ENCODE measurements around the gene CSTF2. TPM values are rescaled to one million over a fixed set of nuclear protein-coding genes. Genes with fewer than 3 reads are reported as not detected.

Gene CSTF2
- total and polyA plus RNA-seq, 2 donors from 2014 or later, result 8.8 to 14.4 TPM

DNA sequence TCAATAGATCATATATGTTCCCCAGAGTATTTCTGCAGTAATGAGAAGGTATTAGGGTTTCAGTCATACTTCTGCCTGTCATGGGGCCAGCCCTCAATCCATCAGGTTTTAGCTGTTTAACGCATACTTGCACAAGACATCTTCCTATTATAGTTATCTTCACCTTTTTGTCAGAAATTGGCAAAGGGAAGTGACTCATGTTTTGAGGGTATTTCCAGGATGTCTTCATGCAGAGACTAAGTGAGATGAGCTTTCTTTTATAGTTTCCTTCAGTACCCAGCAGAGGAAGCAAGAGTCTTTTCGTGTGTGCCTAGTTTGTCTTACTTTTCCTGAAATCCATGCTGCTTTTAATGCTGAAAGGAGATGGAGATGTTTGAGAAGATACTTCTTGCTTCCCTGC lies 9.5 kb downstream of the CSTF2 start:
- H3K36me3 ChIP-seq (ENCODE audit: control insufficient read depth in 2 of 3, insufficient read depth in 3 of 3, low read length in 3 of 3), result peaks cover under 1 to 23% (median 6%) of the 10 kb centered on the region in 3 donors
- no peak overlapping the region for H3K9ac ChIP-seq (ENCODE audit: low read length in 3 of 3)
- TF ChIP-seq, protein P1, sequence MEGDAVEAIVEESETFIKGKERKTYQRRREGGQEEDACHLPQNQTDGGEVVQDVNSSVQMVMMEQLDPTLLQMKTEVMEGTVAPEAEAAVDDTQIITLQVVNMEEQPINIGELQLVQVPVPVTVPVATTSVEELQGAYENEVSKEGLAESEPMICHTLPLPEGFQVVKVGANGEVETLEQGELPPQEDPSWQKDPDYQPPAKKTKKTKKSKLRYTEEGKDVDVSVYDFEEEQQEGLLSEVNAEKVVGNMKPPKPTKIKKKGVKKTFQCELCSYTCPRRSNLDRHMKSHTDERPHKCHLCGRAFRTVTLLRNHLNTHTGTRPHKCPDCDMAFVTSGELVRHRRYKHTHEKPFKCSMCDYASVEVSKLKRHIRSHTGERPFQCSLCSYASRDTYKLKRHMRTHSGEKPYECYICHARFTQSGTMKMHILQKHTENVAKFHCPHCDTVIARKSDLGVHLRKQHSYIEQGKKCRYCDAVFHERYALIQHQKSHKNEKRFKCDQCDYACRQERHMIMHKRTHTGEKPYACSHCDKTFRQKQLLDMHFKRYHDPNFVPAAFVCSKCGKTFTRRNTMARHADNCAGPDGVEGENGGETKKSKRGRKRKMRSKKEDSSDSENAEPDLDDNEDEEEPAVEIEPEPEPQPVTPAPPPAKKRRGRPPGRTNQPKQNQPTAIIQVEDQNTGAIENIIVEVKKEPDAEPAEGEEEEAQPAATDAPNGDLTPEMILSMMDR (IDR thresholded peaks at IDR 0.05; ENCODE audit: borderline replicate concordance, extremely low read depth, insufficient read depth), result no peak
- H3K4me1 ChIP-seq (ENCODE audit: control insufficient read depth in 2 of 3, insufficient read depth in 2 of 3, low read depth in 1 of 3, low read length in 3 of 3), result no peaks in the 10 kb centered on the region
- no peak overlapping the region for H3K4me3 ChIP-seq (ENCODE audit: low read length in 3 of 3)
- no peaks in the 10 kb centered on the region for H3K27me3 ChIP-seq (ENCODE audit: control insufficient read depth, insufficient read depth, low read length)
- no peak for FAIRE-seq
- H3K27ac ChIP-seq (ENCODE audit: low read depth in 2 of 2, low read length in 2 of 2), result no peak overlapping the region
- no peaks in the 10 kb centered on the region for H3K9me3 ChIP-seq (ENCODE audit: control insufficient read depth in 2 of 3, insufficient read depth in 1 of 3, low read length in 3 of 3)
- no peak for DNase-seq
- intact Hi-C loops (cut with DNase I), result no loop called here

DNA sequence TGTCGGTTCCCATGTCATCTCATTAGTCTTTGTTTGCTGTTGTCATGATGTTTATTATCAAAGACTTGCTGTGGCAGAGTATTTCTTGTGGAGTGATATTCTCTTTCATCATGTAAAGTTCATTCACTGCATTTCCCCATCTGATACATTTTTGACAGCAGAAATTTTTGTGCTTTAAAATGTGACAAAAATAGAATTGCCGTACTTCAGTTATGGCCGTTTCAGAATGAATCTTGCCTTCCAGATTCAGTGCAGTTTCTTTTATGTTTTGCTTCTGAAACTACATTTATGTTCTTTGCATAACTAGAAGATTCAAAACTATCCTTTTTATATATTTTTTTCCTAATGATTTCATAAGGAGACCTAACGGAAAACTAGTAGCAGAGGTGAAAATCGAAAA lies 10.0 kb downstream of the CSTF2 start:
- Histone ChIP-seq H3K27me3 (ENCODE audit: control insufficient read depth, insufficient read depth, low read length) (no peaks in the 10 kb centered on the region), H3K9ac (ENCODE audit: low read length in 3 of 3) (no peak overlapping the region), H3K4me3 (ENCODE audit: low read length in 3 of 3) (no peak overlapping the region), H3K4me1 (ENCODE audit: control insufficient read depth in 2 of 3, insufficient read depth in 2 of 3, low read depth in 1 of 3, low read length in 3 of 3) (no peaks in the 10 kb centered on the region), H3K36me3 (ENCODE audit: control insufficient read depth in 2 of 3, insufficient read depth in 3 of 3, low read length in 3 of 3) (peaks cover 0 to 21% (median 6%) of the 10 kb centered on the region in 3 donors), H3K27ac (ENCODE audit: low read depth in 2 of 2, low read length in 2 of 2) (no peak overlapping the region), H3K9me3 (ENCODE audit: control insufficient read depth in 2 of 3, insufficient read depth in 1 of 3, low read length in 3 of 3) (no peaks in the 10 kb centered on the region)
- DNase-seq, result no peak
- intact Hi-C loops (cut with DNase I), result no loop called here
- no peak for FAIRE-seq
- TF ChIP-seq, protein P1 (IDR thresholded peaks at IDR 0.05; ENCODE audit: borderline replicate concordance, extremely low read depth, insufficient read depth), result no peak

DNA sequence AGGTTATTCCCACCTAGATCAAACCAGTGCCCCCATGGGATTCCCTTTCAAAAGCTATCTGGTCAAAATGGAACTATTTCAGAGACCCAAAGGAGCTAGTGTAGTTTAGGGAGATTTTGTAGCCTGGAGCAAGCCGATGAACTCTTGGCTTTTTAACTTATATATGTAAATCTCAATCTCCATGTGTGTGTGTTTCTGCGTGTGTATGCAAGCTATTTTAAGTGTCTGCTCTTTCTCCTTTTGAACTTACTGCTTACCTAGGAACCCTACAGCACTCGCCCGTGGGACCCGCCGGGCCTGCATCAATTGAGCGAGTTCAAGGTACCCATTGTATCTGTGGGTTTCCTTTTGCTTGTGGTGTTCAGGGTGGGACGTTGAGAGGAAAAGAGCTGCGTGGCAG lies 10.4 kb downstream of the CSTF2 start:
- H3K9ac ChIP-seq (ENCODE audit: low read length in 3 of 3), result no peak overlapping the region
- no peak overlapping the region for H3K27ac ChIP-seq (ENCODE audit: low read depth in 2 of 2, low read length in 2 of 2)
- no peaks in the 10 kb centered on the region for H3K4me1 ChIP-seq (ENCODE audit: control insufficient read depth in 2 of 3, insufficient read depth in 2 of 3, low read depth in 1 of 3, low read length in 3 of 3)
- DNase-seq, result no peak
- H3K36me3 ChIP-seq (ENCODE audit: control insufficient read depth in 2 of 3, insufficient read depth in 3 of 3, low read length in 3 of 3), result peaks cover 0 to 21% (median 6%) of the 10 kb centered on the region in 3 donors
- no peak for FAIRE-seq
- no peak overlapping the region for H3K4me3 ChIP-seq (ENCODE audit: low read length in 3 of 3)
- H3K27me3 ChIP-seq (ENCODE audit: control insufficient read depth, insufficient read depth, low read length), result no peaks in the 10 kb centered on the region
- intact Hi-C loops (cut with DNase I), result no loop called here
- H3K9me3 ChIP-seq (ENCODE audit: control insufficient read depth in 2 of 3, insufficient read depth in 1 of 3, low read length in 3 of 3), result no peaks in the 10 kb centered on the region
- TF ChIP-seq, protein P1 (IDR thresholded peaks at IDR 0.05; ENCODE audit: borderline replicate concordance, extremely low read depth, insufficient read depth), result no peak
